Ovary (tissue), 3 donors: ENCODE measurements around the gene RAB6A.

ENCODE experiments used
- CTCF ChIP-seq, 3 donors: fragments of 450-650 bp in 2 of 3; fragments of 200-600 bp in 1 of 3; IDR thresholded peaks; one replicate each; pipeline versions ENCODE4 v1.5.1 to v1.8.0; 2016 to 2022; ENCODE audit warnings: antibody characterized with exemption in 3 of 3, mild to moderate bottlenecking in 1 of 3
- POLR2A ChIP-seq: fragments of 450-650 bp; IDR thresholded peaks from one replicate; pipeline ENCODE4 v1.6.1; 2017; ENCODE audit warnings: antibody characterized with exemption, mild to moderate bottlenecking, moderate library complexity
- donor health status: DM: no; HTN: no; CAD: no.

- TF ChIP-seq CTCF (IDR thresholded peaks at IDR 0.05) (no peak), POLR2A (no peak)
These were observed 43.8 kb upstream of the RAB6A start for GRCh38 chr11:73804712-73805111.
